GM12878 (cell line): ENCODE data around the gene SPATA46. TPM values are rescaled to one million over a fixed set of nuclear protein-coding genes. Genes with fewer than 3 reads are reported as not detected.

Experiments
- BACH1 ChIP-seq: fragments of 450-650 bp; IDR thresholded peaks from 2 replicates; pipeline ENCODE4 v1.6.1; 2017; ENCODE audit warnings: mild to moderate bottlenecking, borderline replicate concordance
- BRCA1 ChIP-seq: IDR thresholded peaks from 2 replicates; pipeline ENCODE4 v1.6.1; 2011; ENCODE audit warnings: low read depth, low read length, improper control_type of control experiment
- CTCF ChIP-seq, 3 experiments: IDR thresholded peaks in 2 of 3; conservative IDR thresholded peaks in 1 of 3; 2 replicates each; pipeline ENCODE4 v1.5.1; 2011; ENCODE audit warnings: low read depth in 3 of 3, low read length in 3 of 3, mild to moderate bottlenecking in 3 of 3, control low read depth in 2 of 3, moderate library complexity in 2 of 3, inconsistent platforms in 1 of 3, mixed read lengths in 1 of 3; ENCODE audit not compliant: control insufficient read depth in 2 of 3, insufficient read depth in 1 of 3; ENCODE audit errors: extremely low read depth in 1 of 3
- ETV6 ChIP-seq, 2 experiments: fragments of 450-650 bp in 1 of 2; IDR thresholded peaks in 1 of 2; conservative IDR thresholded peaks in 1 of 2; 2 replicates each; pipeline ENCODE4 v1.6.1; 2014; ENCODE audit warnings: antibody characterized with exemption in 1 of 2, borderline replicate concordance in 1 of 2, low read depth in 1 of 2, mild to moderate bottlenecking in 1 of 2, moderate library complexity in 1 of 2
- FOXK2 ChIP-seq: fragments of 450-650 bp; IDR thresholded peaks from 2 replicates; pipeline ENCODE4 v1.6.1; 2017; ENCODE audit warnings: mild to moderate bottlenecking, moderate library complexity
- GATAD2B ChIP-seq: fragments of 450-650 bp; conservative IDR thresholded peaks from 2 replicates; pipeline ENCODE4 v1.6.1; 2017; ENCODE audit warnings: low read depth, mild to moderate bottlenecking, moderate library complexity
- IKZF2 ChIP-seq, 2 experiments: fragments of 450-650 bp; IDR thresholded peaks; 2 replicates each; pipeline ENCODE4 v1.6.1; 2017; ENCODE audit warnings: mild to moderate bottlenecking in 2 of 2, moderate library complexity in 2 of 2
- IRF3 ChIP-seq: fragments of 450-650 bp; IDR thresholded peaks from 2 replicates; pipeline ENCODE4 v1.6.1; 2014; ENCODE audit warnings: mild to moderate bottlenecking
- MAX ChIP-seq: IDR thresholded peaks from 2 replicates; pipeline ENCODE4 v1.6.1; 2012; ENCODE audit warnings: low read depth, low read length, improper control_type of control experiment
- MTA3 ChIP-seq: IDR thresholded peaks from 2 replicates; pipeline ENCODE4 v1.6.1; 2012; ENCODE audit warnings: low read length, inconsistent platforms, borderline replicate concordance
- NFIC ChIP-seq: IDR thresholded peaks from 2 replicates; pipeline ENCODE4 v1.6.1; 2012; ENCODE audit warnings: low read depth, mild to moderate bottlenecking, inconsistent platforms, low read length, moderate library complexity
- NFYB ChIP-seq: IDR thresholded peaks from 2 replicates; pipeline ENCODE4 v1.6.1; 2011; ENCODE audit warnings: low read depth, mild to moderate bottlenecking, low read length, improper control_type of control experiment, moderate library complexity; ENCODE audit not compliant: insufficient read depth
- NR2F1 ChIP-seq: fragments of 450-650 bp; conservative IDR thresholded peaks from 2 replicates; pipeline ENCODE4 v1.6.1; 2017; ENCODE audit warnings: mild to moderate bottlenecking
- RAD51 ChIP-seq: fragments of 450-650 bp; IDR thresholded peaks from 2 replicates; pipeline ENCODE4 v1.6.1; 2016; ENCODE audit warnings: moderate library complexity, mild to moderate bottlenecking, inconsistent platforms
- RCOR1 ChIP-seq: conservative IDR thresholded peaks from 2 replicates; pipeline ENCODE4 v1.6.1; 2012; ENCODE audit warnings: low read depth, low read length, improper control_type of control experiment
- RFX5 ChIP-seq: IDR thresholded peaks from 2 replicates; pipeline ENCODE4 v1.6.1; 2011; ENCODE audit warnings: low read depth, low read length, improper control_type of control experiment
- STAT3 ChIP-seq: IDR thresholded peaks from 2 replicates; pipeline ENCODE4 v1.6.1; 2011; ENCODE audit warnings: low read depth, low read length, improper control_type of control experiment
- TAF1 ChIP-seq: IDR thresholded peaks from 2 replicates; pipeline ENCODE4 v1.6.1; 2011; ENCODE audit warnings: mild to moderate bottlenecking, low read depth, low read length, borderline replicate concordance
- TCF7 ChIP-seq: IDR thresholded peaks from 2 replicates; pipeline ENCODE4 v1.6.1; 2014; ENCODE audit warnings: antibody characterized with exemption, borderline replicate concordance
- ZNF384 ChIP-seq: IDR thresholded peaks from 2 replicates; pipeline ENCODE4 v1.6.1; 2012; ENCODE audit warnings: low read depth, mild to moderate bottlenecking, low read length, improper control_type of control experiment, borderline replicate concordance
- ZNF592 ChIP-seq: fragments of 450-650 bp; IDR thresholded peaks from 2 replicates; pipeline ENCODE4 v1.6.1; 2017; ENCODE audit warnings: mild to moderate bottlenecking, moderate library complexity
- ZNF622 ChIP-seq: fragments of 450-650 bp; IDR thresholded peaks from 2 replicates; pipeline ENCODE4 v1.6.1; 2017; ENCODE audit warnings: mild to moderate bottlenecking, inconsistent platforms
- ZZZ3 ChIP-seq: IDR thresholded peaks from 2 replicates; pipeline ENCODE4 v1.6.1; 2011; ENCODE audit warnings: low read depth; ENCODE audit not compliant: control insufficient read depth, insufficient read length
- polyA plus RNA-seq, 11 experiments: library from polyadenylated mRNA; depleted of rRNA in 4 of 11; unstranded in 6 of 11; stranded (reverse) in 5 of 11; fragments of >200 nt; fragmentation: Nextera tagmentation in 4 of 11; fragmentation: Illumina TruSeq in 1 of 11; extraction: Ambion mirVana in 4 of 11; extraction: Trizol in 1 of 11; gene quantifications; 1 replicate in 1 of 11; 2 replicates in 10 of 11; pipeline versions ENCODE4 v1.2.1 to v1.2.3, GENCODE V29; 2011 to 2016; ENCODE audit warnings: inconsistent platforms in 2 of 11, missing spikeins in 2 of 11, low read depth in 1 of 11
- total RNA-seq, 4 experiments: library from RNA; depleted of rRNA in 3 of 4; stranded (reverse); fragments of >200 nt in 3 of 4; fragmentation: Illumina TruSeq in 1 of 4; extraction: Trizol in 1 of 4; gene quantifications; 2 replicates each; pipeline versions ENCODE4 v1.2.1 to v1.2.3, GENCODE V29; 2013 to 2021

Gene SPATA46
- total and polyA plus RNA-seq, 10 of the 15 experiments (the other 5 are each of a cell fraction or from before 2014, with no cell fraction given), result not detected

- no peak for TF ChIP-seq ZNF592
- no peak for TF ChIP-seq NFIC
- TF ChIP-seq RFX5, result no peak
- TF ChIP-seq GATAD2B, result no peak
- TF ChIP-seq ZNF384, result no peak
- no peak for TF ChIP-seq TAF1
- no peak for TF ChIP-seq BACH1
- TF ChIP-seq ZZZ3, result no peak
- no peak for TF ChIP-seq STAT3
- TF ChIP-seq MAX, result no peak
- TF ChIP-seq ZNF622, result no peak
- no peak for TF ChIP-seq TCF7
- TF ChIP-seq BRCA1, result no peak
- no peak for TF ChIP-seq NR2F1
- TF ChIP-seq ETV6 (conservative IDR thresholded peaks at IDR 0.05 in 1 of 2, IDR thresholded peaks at IDR 0.05 in 1 of 2; ENCODE audit: borderline replicate concordance in 1 of 2, low read depth in 1 of 2), result peak in 1 of 2 experiments; percentile 95; a peak in 2 of 4 replicates
- peak; percentile 71 to 75 (median 74) for TF ChIP-seq CTCF (IDR thresholded peaks at IDR 0.05 in 2 of 3, conservative IDR thresholded peaks at IDR 0.05 in 1 of 3; ENCODE audit: control insufficient read depth in 2 of 3, extremely low read depth in 1 of 3, insufficient read depth in 1 of 3, low read depth in 3 of 3, low read length in 3 of 3)
- TF ChIP-seq NFYB, result no peak
- no peak for TF ChIP-seq MTA3
- TF ChIP-seq IRF3, result no peak
- 0 out of 2 replicates have a peak, but pooled peaks have one; percentile 15 for TF ChIP-seq RAD51
- no peak for TF ChIP-seq RCOR1
- TF ChIP-seq FOXK2, result no peak
- no peak for TF ChIP-seq IKZF2 (IDR thresholded peaks at IDR 0.05)
Measured at GRCh38 chr1:162391790-162392563, 15.3 kb upstream of the SPATA46 start (continued).
